Measurements from ENCODE around the gene SCN5A. TPM values are rescaled to one million over a fixed set of nuclear protein-coding genes. Genes with fewer than 3 reads are reported as not detected.

The SCN5A gene
- polyA plus RNA-seq, 1 of the 3 experiments (the other 2 are of a cell fraction): 0.18 TPM

DNA sequence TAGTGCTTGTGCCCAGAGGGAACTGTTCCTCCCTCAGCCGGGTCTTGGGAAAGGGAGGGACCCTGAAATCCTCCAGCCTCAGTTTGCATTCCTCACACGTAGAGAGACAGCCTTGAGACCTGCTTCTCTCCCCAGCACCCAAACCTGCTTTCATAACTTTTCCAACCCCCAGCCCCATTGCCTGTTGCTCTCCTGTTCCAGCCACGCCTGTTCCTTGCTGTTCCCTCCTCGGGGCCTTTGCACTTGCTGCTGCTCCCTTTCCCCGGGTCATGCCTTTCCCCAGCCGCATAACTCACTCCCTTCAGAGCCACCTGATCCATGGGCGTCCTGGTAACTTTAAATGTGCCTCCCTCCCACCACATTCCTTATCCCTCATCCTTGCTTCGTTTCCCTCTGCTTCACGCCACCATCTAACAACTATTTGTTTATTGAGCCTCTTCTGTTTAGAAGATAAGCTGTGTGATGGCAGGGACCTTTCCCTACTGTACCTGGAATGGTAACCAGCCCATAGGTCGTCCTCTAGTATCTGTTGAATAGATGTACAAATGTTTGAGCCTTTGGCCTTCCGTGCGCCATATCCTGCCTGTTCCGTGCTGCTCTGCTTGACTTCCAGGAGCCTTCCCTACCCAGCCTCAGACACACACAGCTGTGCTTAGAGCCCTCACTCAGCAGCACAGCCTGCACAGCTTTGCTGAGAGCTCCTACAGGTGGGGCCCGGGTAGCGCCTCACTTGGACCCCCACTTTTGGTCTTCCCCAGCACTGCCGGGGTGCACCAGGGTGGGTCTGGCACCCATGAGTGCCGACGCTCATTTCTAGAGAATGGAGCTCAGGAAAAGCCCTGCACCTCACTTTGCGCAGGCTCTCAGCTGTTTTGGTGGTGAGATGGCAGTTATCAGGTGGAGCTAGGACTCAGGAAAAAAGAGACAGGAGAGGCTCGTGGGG is 60.2 kb downstream of the SCN5A start:
- CTCF ChIA-PET: interaction anchor here (0.7 to 1.9 kb wide), 4 partner anchors 34 to 150 kb away, joined by 3 to 8 read pairs (median 5); no protein-coding TSS in a partner anchor

DNA sequence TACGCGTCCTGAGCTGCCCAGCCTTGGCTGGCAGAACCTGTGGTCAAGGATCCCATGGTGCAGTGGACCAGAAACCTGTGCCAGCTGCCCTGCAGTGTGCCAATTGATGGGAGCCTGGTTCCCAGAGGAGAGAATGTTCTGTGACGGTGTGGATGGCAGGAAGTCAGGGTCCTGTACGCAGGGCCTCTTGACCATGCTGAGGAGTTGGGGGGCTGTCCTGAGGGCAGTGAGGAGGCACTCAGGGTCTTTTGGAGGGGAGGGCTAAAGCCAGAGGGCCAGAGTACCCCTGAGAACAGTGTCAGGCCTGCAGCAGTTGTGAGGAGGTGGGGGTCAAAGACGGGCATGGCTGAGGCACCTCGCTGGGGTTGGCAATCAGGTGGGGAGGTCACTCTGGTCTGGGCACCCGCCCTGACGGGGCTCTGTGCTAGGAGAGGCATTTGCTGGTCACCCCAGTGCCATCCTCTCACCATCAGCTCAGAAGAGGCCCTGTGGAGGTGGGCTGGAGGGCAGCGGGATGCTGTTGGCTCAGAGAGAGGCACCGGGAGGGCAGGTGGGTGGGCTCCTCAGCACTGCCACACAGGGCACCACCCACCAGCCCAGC is 61.0 kb downstream of the SCN5A start:
- Histone ChIP-seq H3K36me3 (replicated peaks in 1 of 2; ENCODE audit: control insufficient read depth in 1 of 2, insufficient read depth in 2 of 2, low read length in 1 of 2) (no peaks in the 10 kb centered on the region), H3K4me1 (ENCODE audit: control insufficient read depth in 1 of 2, insufficient read depth in 2 of 2, low read depth in 1 of 2, low read length in 1 of 2) (peaks cover 0 to 8% of the 10 kb centered on the region in 2 experiments; a peak in 1 of 4 replicates), H2AFZ (ENCODE audit: low read depth) (no peak overlapping the region), H3K9me2 (no peaks in the 10 kb centered on the region), H3K9ac (no peak overlapping the region), H3K9me3 (no peaks in the 10 kb centered on the region; the same call in 1 of the 2 replicates), H3K4me3 (ENCODE audit: low read depth in 2 of 2, low read length in 1 of 2) (no peak overlapping the region), H3K79me2 (ENCODE audit: insufficient read depth) (no peaks in the 10 kb centered on the region), H4K20me1 (ENCODE audit: insufficient read depth) (no peaks in the 10 kb centered on the region), H3F3A (replicated peaks; ENCODE audit: insufficient read depth) (no peaks in the 10 kb centered on the region), H3K27me3 (ENCODE audit: insufficient read depth) (no peaks in the 10 kb centered on the region), H3K27ac (ENCODE audit: low read depth in 2 of 2, low read length in 1 of 2) (no peak overlapping the region), H3K4me2 (no peak overlapping the region)
- ChIA-PET POLR2A (no interaction called here), CTCF (interaction anchor here (1.8 to 1.9 kb wide), 2 partner anchors 63 to 68 kb away, joined by 5 to 8 read pairs; no protein-coding TSS in a partner anchor)
- 48% methylated on average over 8 of the region's 10 CpGs for WGBS (ENCODE audit: low lambda C conversion rate)
- no peak for DNase-seq
- TF ChIP-seq NFIC (IDR thresholded peaks at IDR 0.05; ENCODE audit: borderline replicate concordance) (no peak), CHD2 (IDR thresholded peaks at IDR 0.05; ENCODE audit: low read length, partially characterized antibody) (no peak), RAD21 (IDR thresholded peaks at IDR 0.05; ENCODE audit: low read length) (no peak), POLR2AphosphoS5 (IDR thresholded peaks at IDR 0.05; ENCODE audit: low read depth, low read length) (no peak), GABPA (IDR thresholded peaks at IDR 0.05; ENCODE audit: low read depth) (no peak), GATA2 (CRISPR knock-in tag; IDR thresholded peaks at IDR 0.05) (no peak), JUND (IDR thresholded peaks at IDR 0.05) (no peak), EP300 (IDR thresholded peaks at IDR 0.05; ENCODE audit: borderline replicate concordance in 1 of 2, low read depth in 1 of 2, low read length in 1 of 2) (no peak), TCF12 (IDR thresholded peaks at IDR 0.05) (no peak), TEAD4 (IDR thresholded peaks at IDR 0.05; ENCODE audit: borderline replicate concordance, insufficient read depth) (no peak), NRF1 (IDR thresholded peaks at IDR 0.05; ENCODE audit: low read depth, low read length) (no peak)
- TF ChIP-seq, protein P1, sequence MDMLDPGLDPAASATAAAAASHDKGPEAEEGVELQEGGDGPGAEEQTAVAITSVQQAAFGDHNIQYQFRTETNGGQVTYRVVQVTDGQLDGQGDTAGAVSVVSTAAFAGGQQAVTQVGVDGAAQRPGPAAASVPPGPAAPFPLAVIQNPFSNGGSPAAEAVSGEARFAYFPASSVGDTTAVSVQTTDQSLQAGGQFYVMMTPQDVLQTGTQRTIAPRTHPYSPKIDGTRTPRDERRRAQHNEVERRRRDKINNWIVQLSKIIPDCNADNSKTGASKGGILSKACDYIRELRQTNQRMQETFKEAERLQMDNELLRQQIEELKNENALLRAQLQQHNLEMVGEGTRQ (IDR thresholded peaks at IDR 0.05; ENCODE audit: borderline replicate concordance, low read depth, low read length): no peak
- TF ChIP-seq, protein P2, sequence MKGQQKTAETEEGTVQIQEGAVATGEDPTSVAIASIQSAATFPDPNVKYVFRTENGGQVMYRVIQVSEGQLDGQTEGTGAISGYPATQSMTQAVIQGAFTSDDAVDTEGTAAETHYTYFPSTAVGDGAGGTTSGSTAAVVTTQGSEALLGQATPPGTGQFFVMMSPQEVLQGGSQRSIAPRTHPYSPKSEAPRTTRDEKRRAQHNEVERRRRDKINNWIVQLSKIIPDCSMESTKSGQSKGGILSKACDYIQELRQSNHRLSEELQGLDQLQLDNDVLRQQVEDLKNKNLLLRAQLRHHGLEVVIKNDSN (IDR thresholded peaks at IDR 0.05; ENCODE audit: borderline replicate concordance, low read depth): no peak
- TF ChIP-seq, protein P3, sequence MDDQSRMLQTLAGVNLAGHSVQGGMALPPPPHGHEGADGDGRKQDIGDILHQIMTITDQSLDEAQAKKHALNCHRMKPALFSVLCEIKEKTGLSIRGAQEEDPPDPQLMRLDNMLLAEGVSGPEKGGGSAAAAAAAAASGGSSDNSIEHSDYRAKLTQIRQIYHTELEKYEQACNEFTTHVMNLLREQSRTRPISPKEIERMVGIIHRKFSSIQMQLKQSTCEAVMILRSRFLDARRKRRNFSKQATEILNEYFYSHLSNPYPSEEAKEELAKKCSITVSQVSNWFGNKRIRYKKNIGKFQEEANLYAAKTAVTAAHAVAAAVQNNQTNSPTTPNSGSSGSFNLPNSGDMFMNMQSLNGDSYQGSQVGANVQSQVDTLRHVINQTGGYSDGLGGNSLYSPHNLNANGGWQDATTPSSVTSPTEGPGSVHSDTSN (IDR thresholded peaks at IDR 0.05): no peak

More for the DNA sequence above, 60.2 kb downstream of the SCN5A start:
- peaks cover 0 to under 1% of the 10 kb centered on the region in 2 experiments; a peak in 1 of 4 replicates for H3K4me1 ChIP-seq (ENCODE audit: control insufficient read depth in 1 of 2, insufficient read depth in 2 of 2, low read depth in 1 of 2, low read length in 1 of 2)
- no peak overlapping the region for H3K9ac ChIP-seq
- POLR2A ChIA-PET: interaction anchor here (1.0 kb wide), 1 partner anchor 8 kb away, joined by 3 read pairs; no protein-coding TSS in a partner anchor
- no peak overlapping the region for H3K4me2 ChIP-seq
- no peak overlapping the region for H3K27ac ChIP-seq (ENCODE audit: low read depth in 2 of 2, low read length in 1 of 2)
- TF ChIP-seq RFX5 (IDR thresholded peaks at IDR 0.05; ENCODE audit: low read length): no peak
- no peak for TF ChIP-seq CHD2 (IDR thresholded peaks at IDR 0.05; ENCODE audit: low read length, partially characterized antibody)
- TF ChIP-seq SMC3 (IDR thresholded peaks at IDR 0.05; ENCODE audit: low read depth, low read length): no peak
- TF ChIP-seq RAD21 (IDR thresholded peaks at IDR 0.05; ENCODE audit: low read length): no peak
- no peak for TF ChIP-seq FOXJ3 (CRISPR knock-in tag; IDR thresholded peaks at IDR 0.05)
- TF ChIP-seq, protein P4, sequence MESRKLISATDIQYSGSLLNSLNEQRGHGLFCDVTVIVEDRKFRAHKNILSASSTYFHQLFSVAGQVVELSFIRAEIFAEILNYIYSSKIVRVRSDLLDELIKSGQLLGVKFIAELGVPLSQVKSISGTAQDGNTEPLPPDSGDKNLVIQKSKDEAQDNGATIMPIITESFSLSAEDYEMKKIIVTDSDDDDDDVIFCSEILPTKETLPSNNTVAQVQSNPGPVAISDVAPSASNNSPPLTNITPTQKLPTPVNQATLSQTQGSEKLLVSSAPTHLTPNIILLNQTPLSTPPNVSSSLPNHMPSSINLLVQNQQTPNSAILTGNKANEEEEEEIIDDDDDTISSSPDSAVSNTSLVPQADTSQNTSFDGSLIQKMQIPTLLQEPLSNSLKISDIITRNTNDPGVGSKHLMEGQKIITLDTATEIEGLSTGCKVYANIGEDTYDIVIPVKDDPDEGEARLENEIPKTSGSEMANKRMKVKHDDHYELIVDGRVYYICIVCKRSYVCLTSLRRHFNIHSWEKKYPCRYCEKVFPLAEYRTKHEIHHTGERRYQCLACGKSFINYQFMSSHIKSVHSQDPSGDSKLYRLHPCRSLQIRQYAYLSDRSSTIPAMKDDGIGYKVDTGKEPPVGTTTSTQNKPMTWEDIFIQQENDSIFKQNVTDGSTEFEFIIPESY (IDR thresholded peaks at IDR 0.05; ENCODE audit: borderline replicate concordance, low read depth): no peak
- H3K4me3 ChIP-seq (ENCODE audit: low read depth in 2 of 2, low read length in 1 of 2): no peak overlapping the region
- no peaks in the 10 kb centered on the region for H3F3A ChIP-seq (replicated peaks; ENCODE audit: insufficient read depth)
- H3K9me2 ChIP-seq: no peaks in the 10 kb centered on the region
- no peak for DNase-seq
- no peaks in the 10 kb centered on the region for H3K27me3 ChIP-seq (ENCODE audit: insufficient read depth)
- 40% methylated on average over 13 of the region's 20 CpGs for WGBS (ENCODE audit: low lambda C conversion rate)
- H3K9me3 ChIP-seq: no peaks in the 10 kb centered on the region; the same call in 1 of the 2 replicates
- no peaks in the 10 kb centered on the region for H4K20me1 ChIP-seq (ENCODE audit: insufficient read depth)
- H3K79me2 ChIP-seq (ENCODE audit: insufficient read depth): no peaks in the 10 kb centered on the region
- H2AFZ ChIP-seq (ENCODE audit: low read depth): no peak overlapping the region
- no peaks in the 10 kb centered on the region for H3K36me3 ChIP-seq (replicated peaks in 1 of 2; ENCODE audit: control insufficient read depth in 1 of 2, insufficient read depth in 2 of 2, low read length in 1 of 2)

Data from SK-N-SH (cell line).